AG10803 (cell line): Measurements from ENCODE around the gene PPFIA4.

Source experiments
- DNase-seq: peaks from one replicate; pipeline ENCODE4 v3.0.0; 2010; ENCODE audit warnings: low read depth
- H3K4me3 ChIP-seq: 2 replicates; pipeline ENCODE4 v1.5.1; 2011; ENCODE audit warnings: mild to moderate bottlenecking, low read length, control low read depth
- TF ChIP-seq, protein P1 (sequence below): conservative IDR thresholded peaks from 2 replicates; pipeline ENCODE4 v1.5.1; 2011; ENCODE audit warnings: mild to moderate bottlenecking, low read length, control low read depth, inconsistent platforms

The PPFIA4 gene

GRCh38 chr1:203060115-203060514 lies 33.8 kb downstream of the PPFIA4 start:
- H3K4me3 ChIP-seq = no peak overlapping the region
- TF ChIP-seq, protein P1, sequence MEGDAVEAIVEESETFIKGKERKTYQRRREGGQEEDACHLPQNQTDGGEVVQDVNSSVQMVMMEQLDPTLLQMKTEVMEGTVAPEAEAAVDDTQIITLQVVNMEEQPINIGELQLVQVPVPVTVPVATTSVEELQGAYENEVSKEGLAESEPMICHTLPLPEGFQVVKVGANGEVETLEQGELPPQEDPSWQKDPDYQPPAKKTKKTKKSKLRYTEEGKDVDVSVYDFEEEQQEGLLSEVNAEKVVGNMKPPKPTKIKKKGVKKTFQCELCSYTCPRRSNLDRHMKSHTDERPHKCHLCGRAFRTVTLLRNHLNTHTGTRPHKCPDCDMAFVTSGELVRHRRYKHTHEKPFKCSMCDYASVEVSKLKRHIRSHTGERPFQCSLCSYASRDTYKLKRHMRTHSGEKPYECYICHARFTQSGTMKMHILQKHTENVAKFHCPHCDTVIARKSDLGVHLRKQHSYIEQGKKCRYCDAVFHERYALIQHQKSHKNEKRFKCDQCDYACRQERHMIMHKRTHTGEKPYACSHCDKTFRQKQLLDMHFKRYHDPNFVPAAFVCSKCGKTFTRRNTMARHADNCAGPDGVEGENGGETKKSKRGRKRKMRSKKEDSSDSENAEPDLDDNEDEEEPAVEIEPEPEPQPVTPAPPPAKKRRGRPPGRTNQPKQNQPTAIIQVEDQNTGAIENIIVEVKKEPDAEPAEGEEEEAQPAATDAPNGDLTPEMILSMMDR = no peak
- DNase-seq = no peak

GRCh38 chr1:203063287-203063686 lies 37.0 kb downstream of the PPFIA4 start:
- H3K4me3 ChIP-seq = no peak overlapping the region
- TF ChIP-seq, protein P1 = no peak
- DNase-seq = no peak

DNA sequence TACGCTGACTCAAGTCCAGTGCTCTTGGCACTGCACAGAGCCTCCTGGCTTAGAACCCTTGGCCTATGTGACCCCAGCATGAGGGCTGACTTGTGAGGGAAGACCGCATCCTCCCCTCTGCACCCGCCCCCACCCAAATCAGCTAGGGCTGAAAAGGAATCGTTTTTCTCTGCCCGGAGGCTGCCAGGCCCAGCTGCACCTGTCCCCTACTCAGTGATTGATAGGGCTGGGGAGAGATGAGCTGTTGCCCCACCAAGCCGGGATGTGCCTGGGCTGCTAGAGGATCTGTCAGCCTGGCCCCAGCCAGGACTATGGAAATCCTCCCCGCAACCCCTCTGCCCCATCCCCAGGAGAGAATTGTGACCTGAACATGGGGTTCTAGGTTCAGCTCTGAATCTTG lies 38.9 kb downstream of the PPFIA4 start:
- DNase-seq = no peak

GRCh38 chr1:203065986-203066385 lies 39.7 kb downstream of the PPFIA4 start:
- H3K4me3 ChIP-seq = no peak overlapping the region
- TF ChIP-seq, protein P1 = no peak

More for the DNA sequence above, 38.9 kb downstream of the PPFIA4 start:
- TF ChIP-seq, protein P1 = no peak
- no peak overlapping the region for H3K4me3 ChIP-seq

GRCh38 chr1:203066965-203067364 lies 40.7 kb downstream of the PPFIA4 start:
- TF ChIP-seq, protein P1 = no peak
- no peak for DNase-seq
- H3K4me3 ChIP-seq = no peak overlapping the region

More at GRCh38 chr1:203065986-203066385, 39.7 kb downstream of the PPFIA4 start:
- DNase-seq = no peak

GRCh38 chr1:203069030-203069747 lies 42.9 kb downstream of the PPFIA4 start:
- TF ChIP-seq, protein P1 = no peak
- H3K4me3 ChIP-seq = no peak overlapping the region
- DNase-seq = peak; percentile 29

DNA sequence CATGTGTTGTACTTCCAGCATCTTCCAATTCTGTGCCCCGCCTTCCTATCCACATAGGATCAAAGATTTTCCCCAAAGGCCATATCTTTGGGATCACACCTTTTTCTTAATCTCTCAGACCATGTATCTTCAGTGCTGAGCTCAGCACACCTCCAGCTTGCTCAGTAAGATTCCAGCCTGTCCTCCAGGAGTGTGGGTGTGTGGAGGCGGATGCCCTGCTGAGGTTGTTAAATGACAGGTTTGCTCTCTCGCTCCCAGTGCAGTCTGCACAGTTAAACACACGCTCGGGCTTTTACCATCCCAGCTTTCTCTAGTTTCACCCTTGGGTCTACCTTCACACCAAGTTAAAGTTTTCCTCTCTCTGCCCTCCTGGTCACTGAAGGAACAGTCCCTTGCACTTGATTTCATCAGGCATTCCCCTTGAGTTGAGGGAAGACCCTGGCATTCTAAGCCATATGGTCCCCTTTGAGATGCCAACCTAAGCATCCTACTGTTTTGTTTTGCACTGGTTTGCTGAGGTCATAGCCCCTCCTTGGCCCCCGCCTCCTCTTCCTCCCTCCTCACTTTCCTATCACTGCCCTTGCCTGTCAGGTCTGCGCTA lies 45.8 kb downstream of the PPFIA4 start:
- DNase-seq = no peak
- H3K4me3 ChIP-seq = no peak overlapping the region
- TF ChIP-seq, protein P1 = no peak
